ENCODE results near the gene AIFM3.

DNA sequence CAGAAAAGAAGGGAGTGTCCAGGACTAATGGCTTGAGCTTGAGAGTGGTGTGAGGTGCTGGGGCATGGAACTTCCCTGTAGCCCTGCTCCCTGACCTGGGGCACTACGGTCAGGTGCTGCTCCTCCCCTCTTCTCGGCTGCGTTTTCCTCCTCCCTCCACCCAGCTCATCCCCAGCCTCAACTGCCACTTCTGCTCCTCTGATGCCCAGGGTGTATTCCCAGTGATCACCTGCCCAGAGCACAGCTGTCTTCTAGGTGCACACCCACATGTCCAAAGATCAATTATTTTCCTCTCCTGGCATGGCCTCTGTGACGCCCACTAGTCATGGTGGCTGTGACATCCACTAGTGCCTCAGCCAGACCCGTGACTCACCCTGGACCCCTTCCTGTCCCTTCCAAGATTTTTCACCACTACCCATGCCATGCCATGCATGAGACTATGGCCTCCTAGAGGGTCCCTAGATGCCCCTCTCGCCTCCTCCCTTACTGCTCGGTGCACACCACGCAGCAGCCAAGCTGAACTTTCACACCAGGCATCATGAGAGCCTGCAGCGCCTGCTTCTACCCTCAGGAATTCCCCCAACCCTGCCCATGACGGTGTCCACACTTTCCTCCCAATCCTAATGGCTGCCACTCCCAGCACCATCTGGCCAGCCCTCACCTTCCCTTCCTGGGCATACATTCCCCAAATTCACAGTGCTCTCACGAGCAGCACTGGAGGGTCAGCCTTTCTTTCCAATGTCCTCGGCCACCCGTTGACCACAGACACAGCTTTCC is 49.8 kb downstream of the AIFM3 start:
- TF ChIP-seq CTCF (IDR thresholded peaks at IDR 0.05) (no peak), POLR2A (IDR thresholded peaks at IDR 0.05) (no peak)

All from thyroid gland (tissue), 4 donors.